Pancreas (tissue), 10 donors: ENCODE measurements around the gene SGCA. TPM values are rescaled to one million over a fixed set of nuclear protein-coding genes. Genes with fewer than 3 reads are reported as not detected.

Source experiments
- ATAC-seq, 4 donors: fragments of 200-7000 bp; cut with Tn5 transposase; one replicate each; pipeline versions ENCODE4 v1.8.0 to v1.9.1; 2020; ENCODE audit warnings: mild to moderate bottlenecking in 4 of 4, moderate library complexity in 4 of 4
- DNase-seq, 6 donors: peaks; one replicate each; pipeline ENCODE4 v3.0.0-alpha.2; 2020
- FAIRE-seq: peaks from 2 replicates; lab custom pipeline; 2012; peaks lifted over from hg19 to GRCh38; lab: Jason Lieb, UNC
- H3K27ac ChIP-seq, 4 donors: fragments of 200-600 bp; sonication (generic); 1 replicate in 3 of 4; 2 replicates in 1 of 4; pipeline versions ENCODE4 v1.5.0 to v1.8.0; 2020
- H3K27me3 ChIP-seq, 4 donors: fragments of 200-600 bp; one replicate each; pipeline ENCODE4 v1.8.0; 2021
- H3K36me3 ChIP-seq, 3 donors: fragments of 200-600 bp; sonication (generic) in 1 of 3; one replicate each; pipeline versions ENCODE4 v1.5.0 to v1.8.0; 2020 to 2021
- H3K4me1 ChIP-seq, 3 donors: fragments of 200-600 bp; one replicate each; pipeline ENCODE4 v1.8.0; 2021
- H3K4me3 ChIP-seq, 4 donors: fragments of 200-600 bp; sonication (generic) in 2 of 4; one replicate each; pipeline versions ENCODE4 v1.5.0 to v1.8.0; 2020 to 2021
- H3K9me3 ChIP-seq, 4 donors: fragments of 200-600 bp; one replicate each; pipeline ENCODE4 v1.8.0; 2021
- WGBS, 2 donors: extraction: QIAGEN DNeasy Blood & Tissue Kit; methylation state at CpG; one replicate each; pipeline ENCODE4 v1.1.7; 2013; 5-methylcytosine and 5-hydroxymethylcytosine counted together
- intact Hi-C, 3 donors: fragments of 100-400 bp; cut with DNase I; formaldehyde crosslinking; loops; one replicate each; pipeline versions ENCODE4 v1.11.1 to v1.14.2; 2022
- polyA plus RNA-seq, 2 donors: library from polyadenylated mRNA; stranded (reverse); fragments of 200-250 nt; gene quantifications; one replicate each; pipeline ENCODE4 v1.2.3, GENCODE V29; 2013
- total RNA-seq, 6 donors: library from RNA; stranded (reverse); fragmentation: NEBNext Ultra II Directional in 4 of 6; extraction: Animal tissue kit (Norgen Biotek cat#: 25700) in 4 of 6; gene quantifications; one replicate each; pipeline versions ENCODE4 v1.2.1 to v1.2.4, GENCODE V29; 2021 to 2023
- TF ChIP-seq, protein P1 (sequence below), 4 donors: fragments of 200-600 bp; sonication (generic) in 3 of 4; IDR thresholded peaks; one replicate each; pipeline versions ENCODE4 v1.5.0 to v1.8.0; 2021; ENCODE audit warnings: antibody characterized with exemption in 4 of 4
- donor health status: healthy with polysubstance abuse.
- donor health status: DM: no; HTN: no; CAD: no; lungs with moderate emphysema.
- donor health status: DM: no; HTN: no; CAD: no.
- donor health status: control.
- donor health status: control.
- donor health status: Bipolar disorder and iron deficiency.
- donor health status: DM: yes; HTN: yes; CAD: no.
- donor health status: DM: no; HTN: no; CAD: no.
- donor health status: DM: no; HTN: no; CAD: no.
- donor health status: DM: yes; HTN: yes; CAD: no.

Gene SGCA
- total and polyA plus RNA-seq, 8 donors, result 0.31 to 3.0 (median 1.1) TPM; not detected in 3

DNA sequence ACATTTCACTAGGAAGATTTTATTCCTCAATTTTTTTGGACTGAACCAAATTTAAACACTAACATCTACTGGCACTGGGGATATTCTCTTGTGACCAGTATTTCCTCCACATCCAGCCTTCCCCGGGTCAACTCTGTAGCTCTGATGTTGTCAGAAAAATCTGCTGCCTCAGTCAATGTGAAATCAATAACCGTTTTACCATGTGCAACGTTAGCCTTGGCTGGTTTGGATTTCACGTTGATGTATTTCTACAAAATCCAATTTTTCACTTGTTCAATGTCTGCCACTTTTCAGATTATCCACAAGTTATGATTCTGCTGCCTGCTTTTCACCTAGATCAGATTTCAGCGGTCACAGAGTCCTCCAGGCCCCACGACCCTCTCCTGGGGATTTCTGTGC lies 7.1 kb downstream of the SGCA start:
- DNase-seq (peak in 1 of 6 donors; percentile 3), ATAC-seq (no peak), FAIRE-seq (no peak)
- H3K4me1 ChIP-seq, result peaks cover 0 to 12% (median 3%) of the 10 kb centered on the region in 3 donors
- intact Hi-C loops, result no loop called here
- H3K27me3 ChIP-seq, result no peaks in the 10 kb centered on the region
- no peaks in the 10 kb centered on the region for H3K9me3 ChIP-seq
- no peak overlapping the region for H3K27ac ChIP-seq
- no peaks in the 10 kb centered on the region for H3K36me3 ChIP-seq
- TF ChIP-seq, protein P1, sequence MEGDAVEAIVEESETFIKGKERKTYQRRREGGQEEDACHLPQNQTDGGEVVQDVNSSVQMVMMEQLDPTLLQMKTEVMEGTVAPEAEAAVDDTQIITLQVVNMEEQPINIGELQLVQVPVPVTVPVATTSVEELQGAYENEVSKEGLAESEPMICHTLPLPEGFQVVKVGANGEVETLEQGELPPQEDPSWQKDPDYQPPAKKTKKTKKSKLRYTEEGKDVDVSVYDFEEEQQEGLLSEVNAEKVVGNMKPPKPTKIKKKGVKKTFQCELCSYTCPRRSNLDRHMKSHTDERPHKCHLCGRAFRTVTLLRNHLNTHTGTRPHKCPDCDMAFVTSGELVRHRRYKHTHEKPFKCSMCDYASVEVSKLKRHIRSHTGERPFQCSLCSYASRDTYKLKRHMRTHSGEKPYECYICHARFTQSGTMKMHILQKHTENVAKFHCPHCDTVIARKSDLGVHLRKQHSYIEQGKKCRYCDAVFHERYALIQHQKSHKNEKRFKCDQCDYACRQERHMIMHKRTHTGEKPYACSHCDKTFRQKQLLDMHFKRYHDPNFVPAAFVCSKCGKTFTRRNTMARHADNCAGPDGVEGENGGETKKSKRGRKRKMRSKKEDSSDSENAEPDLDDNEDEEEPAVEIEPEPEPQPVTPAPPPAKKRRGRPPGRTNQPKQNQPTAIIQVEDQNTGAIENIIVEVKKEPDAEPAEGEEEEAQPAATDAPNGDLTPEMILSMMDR (IDR thresholded peaks at IDR 0.05), result no peak
- WGBS, 2 donors, result 51 to 53% methylated on average over 6 of the region's 6 CpGs
- H3K4me3 ChIP-seq, result no peak overlapping the region

DNA sequence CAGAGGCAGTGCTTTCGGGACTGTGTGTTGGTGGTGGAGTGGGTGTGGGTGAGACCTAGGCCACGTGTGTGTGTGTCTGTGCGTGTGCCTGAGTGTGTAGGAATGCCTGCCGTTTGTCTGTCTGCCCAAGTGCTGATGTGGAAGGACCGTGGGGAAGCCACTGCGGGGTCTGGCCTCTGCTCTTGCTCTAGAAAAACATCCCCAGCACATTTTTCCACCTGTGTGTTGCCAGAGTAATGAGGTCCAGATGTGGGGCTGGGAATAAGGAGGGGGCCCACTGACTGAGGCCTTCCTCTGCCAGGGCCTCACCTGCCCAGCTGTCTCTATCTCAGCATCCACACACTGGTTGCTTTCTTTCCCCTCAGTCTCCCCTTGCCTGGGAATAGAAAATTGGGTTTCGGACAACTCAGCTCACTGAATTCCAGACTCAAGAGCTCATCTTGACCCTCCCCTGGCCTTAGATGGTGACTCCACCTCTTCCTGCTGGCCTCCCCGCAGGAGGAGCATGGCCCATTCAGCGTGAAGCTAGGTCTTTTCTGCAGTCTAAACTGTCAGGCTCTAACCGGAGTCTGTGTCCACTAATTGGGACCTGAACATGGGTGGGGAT lies 7.6 kb downstream of the SGCA start:
- FAIRE-seq (no peak), DNase-seq (peak in 2 of 6 donors; percentile 9 to 15), ATAC-seq (no peak)
- Histone ChIP-seq H3K4me3 (no peak overlapping the region), H3K9me3 (no peaks in the 10 kb centered on the region), H3K4me1 (peaks cover 0 to 12% (median 5%) of the 10 kb centered on the region in 3 donors), H3K27me3 (no peaks in the 10 kb centered on the region), H3K36me3 (no peaks in the 10 kb centered on the region), H3K27ac (peak overlapping the region in 2 of 4 donors; percentile 19 to 22)
- intact Hi-C loops, result no loop called here
- 73 to 79% methylated on average over 10 of the region's 10 CpGs for WGBS, 2 donors
- TF ChIP-seq, protein P1 (IDR thresholded peaks at IDR 0.05), result no peak

DNA sequence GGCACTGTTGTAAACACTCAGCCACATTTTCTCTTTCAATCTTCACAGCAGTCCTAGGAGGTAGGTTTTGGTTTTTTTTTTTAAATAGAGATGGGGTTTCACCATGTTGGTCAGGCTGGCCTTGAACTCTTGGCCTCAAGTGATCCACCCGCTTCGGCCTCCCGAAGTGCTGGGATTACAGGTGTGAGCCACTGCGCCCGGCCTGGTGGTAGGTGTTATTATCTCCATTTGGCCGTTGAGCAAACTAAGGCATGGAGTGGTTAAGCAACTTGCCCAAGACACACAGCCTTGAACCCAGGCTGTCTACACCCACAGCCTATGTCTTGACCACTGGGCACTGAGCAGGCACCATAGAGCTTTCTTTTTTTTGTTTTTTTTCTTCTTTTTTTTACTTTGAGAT lies 8.6 kb downstream of the SGCA start:
- H3K27me3 ChIP-seq, result no peaks in the 10 kb centered on the region
- H3K27ac ChIP-seq, result no peak overlapping the region
- intact Hi-C loops, result no loop called here
- H3K36me3 ChIP-seq, result no peaks in the 10 kb centered on the region
- TF ChIP-seq, protein P1 (IDR thresholded peaks at IDR 0.05), result no peak
- ATAC-seq, result no peak
- WGBS, 2 donors, result 71 to 79% methylated on average over 6 of the region's 6 CpGs
- H3K9me3 ChIP-seq, result no peaks in the 10 kb centered on the region
- no peak overlapping the region for H3K4me3 ChIP-seq
- peak in 1 of 6 donors; percentile 2 for DNase-seq
- peaks cover 0 to 12% (median 5%) of the 10 kb centered on the region in 3 donors for H3K4me1 ChIP-seq
- no peak for FAIRE-seq

DNA sequence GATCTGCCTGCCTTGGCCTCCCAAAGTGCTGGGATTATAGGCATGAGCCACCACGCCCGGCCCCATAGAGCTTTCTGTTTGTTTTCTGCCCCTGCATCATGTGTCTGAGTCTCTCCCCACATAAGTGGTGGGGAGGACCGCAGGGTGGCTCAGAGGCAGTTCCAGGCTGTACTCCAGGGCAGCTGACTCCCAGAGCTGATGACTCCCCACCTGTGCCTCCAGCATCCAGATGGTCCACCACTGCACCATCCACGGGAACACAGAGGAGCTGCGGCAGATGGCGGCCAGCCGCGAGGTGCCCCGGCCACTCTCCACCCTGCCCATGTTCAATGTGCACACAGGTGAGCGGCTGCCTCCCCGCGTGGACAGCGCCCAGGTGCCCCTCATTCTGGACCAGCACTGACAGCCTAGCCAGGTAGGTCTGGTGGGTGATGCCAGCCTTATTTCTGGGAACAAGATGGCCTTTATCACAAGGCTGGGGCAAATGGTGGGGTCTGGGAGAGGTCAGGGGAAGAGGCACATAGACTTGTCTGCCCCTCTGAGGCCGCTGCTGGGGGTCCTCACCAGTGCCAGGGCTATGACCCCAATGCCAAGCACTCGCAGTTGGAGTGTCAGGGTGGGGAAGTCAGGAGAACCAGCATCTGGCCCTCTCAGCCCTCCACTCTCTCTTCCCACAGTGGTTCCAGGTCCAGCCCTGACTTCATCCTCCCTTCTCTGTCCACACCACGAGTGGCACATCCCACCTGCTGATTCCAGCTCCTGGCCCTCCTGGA lies 9.4 kb downstream of the SGCA start:
- WGBS, 2 donors, result 75 to 77% methylated on average over 16 of the region's 16 CpGs
- Histone ChIP-seq H3K27me3 (no peaks in the 10 kb centered on the region), H3K4me3 (no peak overlapping the region), H3K4me1 (peaks cover 0 to 12% (median 5%) of the 10 kb centered on the region in 3 donors), H3K9me3 (no peaks in the 10 kb centered on the region), H3K27ac (no peak overlapping the region), H3K36me3 (no peaks in the 10 kb centered on the region)
- ATAC-seq (no peak), DNase-seq (peak in 2 of 6 donors; percentile 27 to 61), FAIRE-seq (no peak)
- TF ChIP-seq, protein P1 (IDR thresholded peaks at IDR 0.05), result no peak
- intact Hi-C loops, result no loop called here
